COR-L47 (cell line): ENCODE measurements around the gene SVIL.
"Not testable (repeated sequence)": the region's sequence is repeated elsewhere in the genome, so short reads cannot be mapped to it uniquely, and the experiment has no call there.

Experiments used
- DNase-seq: peaks from one replicate; lab custom pipeline; 2025; lab: John Stamatoyannopoulos, UW

SVIL gene

GRCh38 chr10:29539412-29539811, 95.4 kb downstream of the SVIL start:
- DNase-seq: no peak

- no peak for DNase-seq
Observed at GRCh38 chr10:29537799-29538198, 97.0 kb downstream of the SVIL start.

- not testable (repeated sequence) for DNase-seq
Observed at GRCh38 chr10:29536691-29537090, 98.1 kb downstream of the SVIL start.

GRCh38 chr10:29535778-29536453, 98.9 kb downstream of the SVIL start:
- no peak for DNase-seq

GRCh38 chr10:29535012-29535777, 99.6 kb downstream of the SVIL start:
- no peak for DNase-seq

- DNase-seq: no peak
Observed at GRCh38 chr10:29534590-29534989, 100.2 kb downstream of the SVIL start.

GRCh38 chr10:29533696-29534285, 101.0 kb downstream of the SVIL start:
- no peak for DNase-seq

- no peak for DNase-seq
Observed at GRCh38 chr10:29533046-29533445, 101.7 kb downstream of the SVIL start.

GRCh38 chr10:29532256-29532878, 102.4 kb downstream of the SVIL start:
- no peak for DNase-seq

GRCh38 chr10:29530112-29530976, 104.4 kb downstream of the SVIL start:
- peak; percentile 0 for DNase-seq

- no peak for DNase-seq
Observed at GRCh38 chr10:29529146-29529545, 105.6 kb downstream of the SVIL start.

GRCh38 chr10:29525762-29526161, 109.0 kb downstream of the SVIL start:
- no peak for DNase-seq

GRCh38 chr10:29524720-29525119, 110.1 kb downstream of the SVIL start:
- DNase-seq: no peak

- no peak for DNase-seq
Observed at GRCh38 chr10:29524294-29524693, 110.5 kb downstream of the SVIL start.

GRCh38 chr10:29522918-29523317, 111.9 kb downstream of the SVIL start:
- DNase-seq: no peak

GRCh38 chr10:29522061-29522855, 112.5 kb downstream of the SVIL start:
- DNase-seq: no peak

GRCh38 chr10:29519659-29520058, 115.1 kb downstream of the SVIL start:
- no peak for DNase-seq

GRCh38 chr10:29517352-29517923, 117.3 kb downstream of the SVIL start:
- peak; percentile 7 for DNase-seq

- DNase-seq: not testable (repeated sequence)
Observed at GRCh38 chr10:29516309-29516932, 118.3 kb downstream of the SVIL start.

GRCh38 chr10:29515879-29516278, 118.9 kb downstream of the SVIL start:
- DNase-seq: not testable (repeated sequence)
